Left lung (tissue), 10 donors: ENCODE data around the gene NT5C2. TPM values are rescaled to one million over a fixed set of nuclear protein-coding genes. Genes with fewer than 3 reads are reported as not detected.

Source experiments
- ATAC-seq: fragments of 200-7000 bp; cut with Tn5 transposase; one replicate; pipeline ENCODE4 v1.9.1; 2020; ENCODE audit warnings: moderate library complexity
- DNase-seq, 4 donors: peaks; one replicate each; pipeline ENCODE4 v3.0.0-alpha.2; 2013 to 2020
- H3K27ac ChIP-seq, 2 donors: fragments of 200-600 bp; sonication (generic) in 1 of 2; one replicate each; pipeline versions ENCODE4 v1.5.0 to v1.8.0; 2020 to 2021
- H3K27me3 ChIP-seq, 2 donors: fragments of 200-600 bp; sonication (generic) in 1 of 2; one replicate each; pipeline versions ENCODE4 v1.5.0 to v1.8.0; 2020 to 2021
- H3K36me3 ChIP-seq, 2 donors: fragments of 200-600 bp; sonication (generic) in 1 of 2; one replicate each; pipeline versions ENCODE4 v1.5.0 to v1.8.0; 2020 to 2021
- H3K4me1 ChIP-seq, 2 donors: fragments of 200-600 bp; one replicate each; pipeline ENCODE4 v1.8.0; 2021
- H3K4me3 ChIP-seq, 2 donors: fragments of 200-600 bp; sonication (generic) in 1 of 2; one replicate each; pipeline versions ENCODE4 v1.5.0 to v1.8.0; 2020 to 2021; ENCODE audit warnings: mild to moderate bottlenecking in 1 of 2
- H3K9me3 ChIP-seq, 2 donors: fragments of 200-600 bp; sonication (generic) in 1 of 2; one replicate each; pipeline versions ENCODE4 v1.5.0 to v1.8.0; 2020 to 2021
- CTCF ChIP-seq, 2 donors: fragments of 200-600 bp; sonication (generic) in 1 of 2; IDR thresholded peaks; one replicate each; pipeline versions ENCODE4 v1.5.0 to v1.8.0; 2021; ENCODE audit warnings: antibody characterized with exemption in 2 of 2
- intact Hi-C, 2 donors: fragments of 100-400 bp; cut with DNase I; formaldehyde crosslinking; loops; one replicate each; pipeline versions ENCODE4 v1.11.2 to v1.14.2; 2022
- polyA plus RNA-seq, 6 donors: library from polyadenylated mRNA; unstranded; fragments of 120-200 nt; gene quantifications; one replicate each; pipeline ENCODE4 v1.2.1, GENCODE V29; 2013; ENCODE audit not compliant: insufficient read length in 6 of 6
- total RNA-seq, 2 donors: library from RNA; stranded (reverse); fragmentation: NEBNext Ultra II Directional; extraction: Animal tissue kit (Norgen Biotek cat#: 25700); gene quantifications; one replicate each; pipeline ENCODE4 v1.2.1, GENCODE V29; 2021
- donor health status: DM: no; HTN: yes; CAD: no.
- donor health status: DM: no; HTN: no; CAD: no.

Gene NT5C2
- total and polyA plus RNA-seq, 8 donors = 95.3 to 173 (median 133) TPM

GRCh38 chr10:103096130-103096529 lies 96.9 kb downstream of the NT5C2 start:
- Histone ChIP-seq H3K4me3 (no peak overlapping the region), H3K27ac (no peak overlapping the region), H3K9me3 (no peaks in the 10 kb centered on the region), H3K27me3 (no peaks in the 10 kb centered on the region), H3K36me3 (peaks cover 0 to 100% of the 10 kb centered on the region in 2 donors), H3K4me1 (no peaks in the 10 kb centered on the region)
- ATAC-seq (no peak), DNase-seq (no peak)
- TF ChIP-seq CTCF (IDR thresholded peaks at IDR 0.05) = no peak
- intact Hi-C loops = no loop called here

- intact Hi-C loops = no loop called here
- no peak overlapping the region for H3K4me3 ChIP-seq
- peaks cover 0 to 100% of the 10 kb centered on the region in 2 donors for H3K36me3 ChIP-seq
- DNase-seq (no peak), ATAC-seq (no peak)
- TF ChIP-seq CTCF (IDR thresholded peaks at IDR 0.05) = no peak
- no peak overlapping the region for H3K27ac ChIP-seq
- H3K9me3 ChIP-seq = no peaks in the 10 kb centered on the region
- no peaks in the 10 kb centered on the region for H3K27me3 ChIP-seq
- no peaks in the 10 kb centered on the region for H3K4me1 ChIP-seq
Measured at GRCh38 chr10:103095005-103095404, 98.1 kb downstream of the NT5C2 start.

- no peak for TF ChIP-seq CTCF (IDR thresholded peaks at IDR 0.05)
- Histone ChIP-seq H3K27me3 (no peaks in the 10 kb centered on the region), H3K4me3 (no peak overlapping the region), H3K4me1 (no peaks in the 10 kb centered on the region), H3K27ac (no peak overlapping the region), H3K9me3 (no peaks in the 10 kb centered on the region), H3K36me3 (peaks cover 0 to 100% of the 10 kb centered on the region in 2 donors)
- no peak for ATAC-seq
- DNase-seq = no peak
- intact Hi-C loops = no loop called here
Measured at GRCh38 chr10:103090911-103091310, 102.2 kb downstream of the NT5C2 start.

- intact Hi-C loops = no loop called here
- Histone ChIP-seq H3K4me1 (no peaks in the 10 kb centered on the region), H3K27me3 (no peaks in the 10 kb centered on the region), H3K9me3 (no peaks in the 10 kb centered on the region), H3K4me3 (no peak overlapping the region), H3K36me3 (peaks cover 0 to 100% of the 10 kb centered on the region in 2 donors), H3K27ac (no peak overlapping the region)
- ATAC-seq (no peak), DNase-seq (no peak)
- TF ChIP-seq CTCF (IDR thresholded peaks at IDR 0.05) = no peak
Measured at GRCh38 chr10:103089493-103089892, 103.6 kb downstream of the NT5C2 start.

- Histone ChIP-seq H3K36me3 (peaks cover 0 to 92% of the 10 kb centered on the region in 2 donors), H3K27me3 (no peaks in the 10 kb centered on the region), H3K27ac (no peak overlapping the region), H3K4me1 (no peaks in the 10 kb centered on the region), H3K9me3 (no peaks in the 10 kb centered on the region), H3K4me3 (no peak overlapping the region)
- intact Hi-C loops = no loop called here
- no peak for DNase-seq
- TF ChIP-seq CTCF (IDR thresholded peaks at IDR 0.05) = no peak
- no peak for ATAC-seq
Measured at GRCh38 chr10:103086799-103087198, 106.3 kb downstream of the NT5C2 start.
